ENCODE measurements around the gene CNR2.
"Not testable (repeated sequence)": the region's sequence is repeated elsewhere in the genome, so short reads cannot be mapped to it uniquely, and the experiment has no call there.

The CNR2 gene

DNA sequence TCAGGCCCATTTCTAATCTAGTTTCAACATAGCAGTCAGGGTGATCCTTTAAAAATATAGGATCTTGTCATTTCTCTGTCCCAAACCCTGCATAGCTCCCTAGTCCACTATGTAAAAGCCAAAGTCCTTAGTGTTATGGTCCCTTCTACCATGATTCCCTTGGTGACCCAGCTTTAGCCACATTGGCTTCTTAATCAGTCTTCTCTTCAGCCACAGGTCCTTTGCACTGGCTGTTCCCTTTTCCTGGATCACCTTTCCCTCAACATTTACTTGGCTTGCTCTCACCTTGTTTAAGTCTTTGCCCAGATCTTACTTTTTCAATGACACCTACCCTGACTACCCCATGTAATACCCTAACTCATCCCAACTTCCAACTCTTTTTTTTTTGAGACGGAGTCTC is 33.4 kb downstream of the CNR2 start:
- no peak for DNase-seq

DNA sequence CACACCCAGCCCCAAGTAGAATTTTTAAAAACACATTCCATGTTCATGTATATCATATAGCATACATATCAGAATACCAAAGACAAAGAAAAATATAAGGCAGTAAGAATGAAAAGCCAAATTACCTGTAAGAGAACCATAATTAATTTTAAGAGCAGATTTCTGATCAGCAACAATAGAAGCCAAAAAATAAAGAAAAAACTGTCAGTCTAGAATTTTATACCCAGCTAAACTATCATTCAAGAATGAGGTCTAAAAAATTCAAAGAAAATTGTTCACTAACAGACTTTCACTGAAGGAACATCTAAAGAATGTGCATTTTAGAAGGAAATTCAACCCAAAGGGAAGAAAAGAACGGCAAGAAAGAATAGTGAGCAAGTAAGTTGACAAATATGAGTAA is 34.5 kb downstream of the CNR2 start:
- DNase-seq, result no peak

DNA sequence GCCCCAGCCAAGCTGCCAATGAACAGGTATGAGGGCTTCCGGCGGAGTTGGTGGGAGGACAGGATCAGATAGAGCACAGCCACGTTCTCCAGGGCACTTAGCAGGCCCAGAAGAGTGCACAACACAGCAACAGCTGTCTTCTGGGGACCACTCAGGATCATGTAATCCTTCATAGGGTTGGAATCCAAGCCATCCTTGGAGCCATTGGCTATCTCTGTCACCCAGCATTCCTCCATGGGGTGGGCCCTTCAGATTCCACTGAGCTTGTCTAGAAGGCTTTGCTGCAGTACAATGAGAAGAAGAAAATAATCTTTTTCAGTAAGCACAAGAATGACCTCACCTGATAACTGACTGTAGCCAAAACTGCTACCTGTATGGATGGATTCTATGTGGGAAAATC is 37.8 kb downstream of the CNR2 start:
- DNase-seq, result no peak

DNA sequence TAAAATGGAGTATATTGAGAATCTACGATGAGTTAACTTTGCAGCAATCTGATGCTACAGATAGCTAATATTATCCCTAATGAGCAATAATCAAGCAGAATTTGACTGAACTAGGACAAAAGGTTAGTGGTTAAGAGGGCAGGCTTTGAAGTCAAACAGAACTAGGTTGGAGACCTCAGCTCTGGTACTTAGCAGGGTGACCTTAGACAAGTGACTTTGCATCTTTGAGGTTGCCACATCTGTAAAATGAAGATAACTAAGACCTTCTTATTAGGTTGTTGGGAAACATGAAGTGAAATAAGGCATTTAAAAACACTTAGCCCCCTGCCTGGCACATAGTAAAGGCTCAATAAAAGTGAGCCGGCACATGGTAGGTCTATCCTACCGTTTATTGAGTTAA is 40.7 kb downstream of the CNR2 start:
- DNase-seq, result no peak

DNA sequence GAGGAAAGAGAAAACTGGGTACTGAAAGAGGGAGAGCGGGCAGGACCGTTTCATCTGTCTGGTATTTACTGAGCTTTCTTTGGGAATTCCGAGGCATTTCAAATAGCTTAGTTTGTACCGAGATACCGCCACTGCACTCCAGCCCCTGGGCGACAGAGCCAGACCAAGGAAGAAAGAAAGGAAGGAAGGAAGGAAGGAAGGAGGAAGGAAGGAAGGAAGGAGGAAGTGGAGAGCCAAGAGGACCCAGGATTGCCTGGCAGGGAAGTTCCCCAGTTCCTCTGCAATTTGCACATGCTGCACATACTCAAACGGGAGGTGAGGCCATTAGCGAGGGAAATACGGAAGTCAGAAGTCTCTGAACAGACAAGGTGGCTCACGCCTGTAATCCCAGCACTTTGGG is 44.1 kb downstream of the CNR2 start:
- DNase-seq, result no peak

DNA sequence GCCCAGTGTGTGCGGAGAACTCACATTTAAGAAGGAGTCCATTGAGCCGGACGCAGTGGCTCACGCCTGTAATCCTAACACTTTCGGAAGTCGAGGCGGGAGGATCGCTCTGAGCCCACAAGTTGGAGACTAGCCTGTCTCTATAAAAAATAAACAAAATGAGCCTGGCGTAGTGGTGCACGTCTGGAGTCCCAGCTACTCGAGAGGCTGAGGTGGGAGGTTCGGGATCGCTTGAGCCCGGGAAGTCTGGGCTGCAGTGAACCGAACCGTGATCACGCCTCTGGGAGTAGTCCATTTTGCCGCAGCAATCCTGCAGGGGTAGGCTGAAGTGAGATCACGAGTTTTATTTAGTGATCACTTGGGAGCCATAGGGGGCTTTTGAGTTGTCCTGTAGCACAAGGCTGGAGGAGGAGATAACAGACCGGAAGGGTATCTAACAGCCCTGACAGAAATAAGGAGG is 44.6 kb downstream of the CNR2 start:
- peak; percentile 39 for DNase-seq

DNA sequence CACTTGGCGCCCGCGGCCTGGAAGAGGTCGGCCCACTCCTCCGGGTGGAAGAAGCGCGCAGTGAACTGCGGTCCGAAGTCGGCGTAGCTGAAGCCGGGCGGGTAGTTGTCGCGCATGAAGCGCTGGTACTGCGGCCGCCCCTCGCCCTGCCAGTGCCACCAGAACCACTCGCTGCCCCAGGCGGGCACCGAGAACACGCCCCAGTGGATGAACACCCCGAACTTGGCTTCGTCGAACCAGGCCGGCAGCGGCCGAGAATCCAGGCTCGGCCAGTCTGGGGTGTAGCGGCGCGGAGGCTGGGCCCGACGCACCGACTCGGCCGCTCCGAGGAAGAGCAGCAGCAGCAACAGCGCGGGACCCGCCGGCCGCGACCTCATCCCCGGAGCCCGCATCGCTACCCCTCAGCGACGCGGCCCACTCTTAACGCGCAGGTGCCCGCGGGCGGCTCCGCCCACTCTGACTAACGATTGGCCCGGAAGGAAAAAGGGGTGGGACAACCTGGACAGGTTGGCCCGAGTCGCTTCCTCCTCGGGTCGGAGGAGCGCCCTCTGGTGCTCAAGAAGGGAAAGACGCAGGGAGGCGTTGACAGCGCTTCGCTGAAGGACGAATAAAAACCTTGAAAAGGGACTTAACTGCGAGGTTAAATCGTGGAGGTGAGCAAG is 45.1 kb downstream of the CNR2 start, which contains the start of gene FUCA1:
FUCA1 (minus strand) TSS at position 396 of the 662 bp plus-strand sequence; CDS start at position 392, 4 bp downstream.
- peak; percentile 86 for DNase-seq

DNA sequence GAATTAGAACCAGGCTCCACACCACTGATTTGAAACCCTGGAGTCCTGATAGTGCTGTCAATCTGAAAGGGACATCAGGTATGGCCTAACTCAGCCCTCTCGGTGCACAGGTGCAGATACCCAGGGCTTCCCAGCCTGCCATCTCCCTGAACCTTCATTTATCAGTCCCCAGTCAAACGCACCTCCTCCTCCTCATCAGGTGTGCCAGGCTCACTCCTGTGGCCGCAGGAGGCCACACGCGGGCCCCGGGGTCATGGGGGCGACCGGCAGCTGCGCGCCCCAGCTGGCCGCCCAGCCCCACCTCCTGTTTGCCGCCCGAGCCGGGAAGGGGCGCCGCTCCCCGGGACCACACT is 45.6 kb downstream of the CNR2 start:
- DNase-seq, result no peak

DNA sequence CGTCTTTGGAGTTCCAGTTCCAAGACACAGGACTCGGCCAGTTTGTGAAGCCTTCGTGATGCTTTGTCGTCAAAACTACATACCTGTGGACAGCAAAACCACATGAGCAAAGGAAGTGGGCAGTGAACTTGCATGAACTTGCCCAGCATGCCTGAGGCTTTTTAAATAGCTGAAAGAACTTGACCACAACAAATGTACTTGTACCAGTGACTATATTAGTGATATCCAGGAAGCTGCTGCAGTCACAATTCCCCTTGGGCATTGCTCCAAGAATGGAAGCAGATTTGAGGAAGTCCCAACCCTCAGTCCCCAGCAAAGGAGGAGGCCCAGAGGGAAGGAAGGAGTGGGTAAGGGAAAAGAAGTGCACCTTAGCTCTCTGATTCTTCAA is 47.6 kb downstream of the CNR2 start:
- DNase-seq, result no peak

DNA sequence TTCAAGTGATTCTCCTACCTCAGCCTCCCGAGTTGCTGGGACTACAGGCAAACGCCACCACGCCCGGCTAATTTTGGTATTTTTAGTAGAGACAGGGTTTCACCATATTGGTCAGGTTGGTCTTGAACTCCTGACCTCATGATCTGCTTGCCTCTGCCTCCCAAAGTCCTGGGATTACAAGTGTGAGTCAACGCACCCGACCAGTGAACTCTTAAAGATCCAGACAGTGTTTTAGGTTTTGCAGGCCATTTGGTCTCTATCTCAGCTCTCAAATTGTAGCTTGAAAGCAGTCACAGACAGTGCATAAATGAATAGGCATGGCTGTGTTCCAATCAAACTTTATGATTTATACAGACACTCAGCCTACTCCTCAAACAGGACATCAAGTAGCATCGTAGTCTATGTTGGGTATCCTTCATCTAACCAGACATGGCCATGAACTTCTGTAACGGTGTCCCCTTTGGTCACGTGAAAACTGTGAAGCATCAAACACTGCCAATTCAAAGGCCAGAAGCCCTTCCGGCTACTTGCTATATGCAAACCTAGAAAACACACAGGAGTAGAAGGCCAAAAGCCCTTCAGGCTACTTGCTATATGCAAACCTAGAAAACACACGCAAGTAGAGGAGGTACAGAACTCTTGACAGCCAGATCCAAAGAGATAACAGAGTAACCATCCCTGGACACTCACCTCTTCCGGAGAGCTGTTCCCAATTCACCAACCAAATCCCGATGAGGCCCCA is 48.2 kb downstream of the CNR2 start:
- no peak for DNase-seq

DNA sequence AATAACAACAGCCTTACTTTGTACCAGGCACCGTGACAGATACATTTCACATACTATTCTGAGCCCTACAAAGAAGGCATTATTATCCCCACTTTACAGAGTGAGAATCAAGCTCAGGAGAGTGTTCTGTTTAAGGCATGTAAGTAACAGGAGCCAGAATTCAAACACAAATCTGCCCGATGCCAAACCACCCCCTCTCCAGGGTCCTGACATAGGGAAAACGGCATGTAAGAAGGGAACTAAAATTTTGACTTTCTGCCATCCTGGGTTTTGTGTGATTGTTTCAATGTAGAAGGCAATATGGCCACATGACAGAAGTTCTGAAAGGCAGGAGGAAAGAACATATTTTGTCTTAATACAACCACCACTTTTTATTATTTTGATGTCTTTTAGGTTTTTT is 50.5 kb downstream of the CNR2 start:
- no peak for DNase-seq

DNA sequence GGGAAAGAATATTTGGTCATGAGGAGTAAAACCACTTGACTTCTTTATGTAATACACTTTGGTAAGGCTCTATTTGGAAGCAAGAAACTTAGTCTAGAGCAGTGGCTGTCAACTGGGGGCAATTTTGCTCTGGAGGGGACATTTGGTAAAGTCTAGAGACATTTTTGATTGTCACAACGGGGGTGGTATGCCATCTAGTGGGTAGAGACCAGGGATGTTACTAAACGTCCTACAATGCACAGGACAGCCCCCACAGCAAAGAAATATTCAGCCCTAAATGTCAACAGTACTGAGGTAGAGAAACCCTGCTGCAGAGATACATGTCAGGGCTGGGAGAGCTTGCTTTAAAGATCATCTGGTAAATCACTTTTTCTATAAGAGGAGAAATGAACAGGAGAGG is 58.6 kb downstream of the CNR2 start:
- peak; percentile 1 for DNase-seq

DNA sequence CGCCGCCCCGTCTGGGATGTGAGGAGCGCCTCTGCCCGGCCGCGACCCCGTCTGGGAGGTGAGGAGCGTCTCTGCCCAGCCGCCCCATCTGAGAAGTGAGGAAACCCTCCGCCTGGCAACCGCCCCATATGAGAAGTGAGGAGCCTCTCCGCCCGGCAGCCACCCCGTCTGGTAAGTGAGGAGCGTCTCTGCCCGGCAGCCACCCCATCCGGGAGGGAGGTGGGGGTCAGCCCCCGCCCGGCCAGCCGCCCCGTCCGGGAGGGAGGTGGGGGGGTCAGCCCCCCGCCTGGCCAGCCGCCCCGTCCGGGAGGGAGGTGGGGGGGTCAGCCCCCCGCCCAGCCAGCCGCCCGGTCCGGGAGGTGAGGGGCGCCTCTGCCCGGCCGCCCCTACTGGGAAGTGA is 60.0 kb downstream of the CNR2 start:
- DNase-seq, result not testable (repeated sequence)

DNA sequence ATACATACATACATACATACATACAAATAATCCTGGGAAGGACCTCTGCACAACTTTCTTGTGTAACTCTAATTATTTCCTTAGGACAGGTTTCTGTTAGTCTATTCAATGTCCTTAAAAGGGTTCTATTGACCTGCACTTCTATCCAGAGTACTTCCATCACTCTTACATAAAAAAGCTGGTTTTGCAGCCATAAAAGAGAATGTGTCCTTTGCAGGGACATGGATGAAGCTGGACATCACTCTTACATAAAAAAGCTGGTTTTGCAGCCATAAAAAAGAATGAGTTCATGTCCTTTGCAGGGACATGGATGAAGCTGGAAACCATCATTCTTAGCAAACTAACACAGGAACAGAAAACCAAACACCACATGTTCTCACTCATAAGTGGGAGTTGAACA is 61.8 kb downstream of the CNR2 start:
- not testable (repeated sequence) for DNase-seq

DNA sequence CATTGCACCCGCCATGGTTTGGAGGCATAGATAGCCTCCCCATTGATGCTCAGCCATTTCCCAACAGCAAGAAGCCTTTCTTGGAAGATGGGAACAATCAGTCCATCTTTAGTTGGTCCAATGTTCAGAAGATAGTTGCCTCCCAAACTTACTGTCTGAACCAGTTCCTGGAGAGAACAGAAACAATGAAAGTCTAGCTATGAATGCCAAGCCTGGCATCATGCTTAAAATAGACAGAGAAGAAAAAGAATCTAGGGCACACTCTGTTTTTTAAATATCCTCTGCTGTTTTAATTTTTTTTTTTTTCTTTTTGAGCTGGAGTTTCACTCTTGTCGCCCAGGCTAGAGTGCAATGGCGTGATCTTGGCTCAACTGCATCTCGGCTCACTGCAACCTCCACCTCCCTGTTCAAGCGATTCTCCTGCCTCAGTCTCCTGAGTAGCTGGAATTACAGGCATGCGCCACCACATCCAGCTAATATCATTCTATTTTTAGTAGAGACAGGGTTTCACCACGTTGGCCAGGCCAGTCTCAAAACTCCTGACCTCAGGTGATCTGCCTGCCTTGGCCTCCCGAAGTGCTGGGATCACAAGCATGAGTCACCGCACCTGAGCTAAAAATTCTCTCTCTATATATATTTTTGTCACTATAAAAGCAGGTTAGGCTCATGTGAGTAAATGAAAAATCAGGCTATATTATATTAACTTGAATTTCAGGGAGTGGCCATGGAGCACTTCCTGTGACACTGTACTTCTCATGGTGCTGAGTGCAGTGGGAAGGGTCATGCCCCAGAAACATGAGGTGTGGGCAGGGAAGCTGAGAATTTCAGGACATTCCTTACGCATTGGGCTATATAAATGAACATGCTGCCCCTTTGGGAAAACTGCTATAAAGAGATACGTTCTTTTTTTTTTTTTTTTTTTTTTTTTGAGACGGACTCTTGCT is 64.2 kb downstream of the CNR2 start:
- DNase-seq, result no peak

DNA sequence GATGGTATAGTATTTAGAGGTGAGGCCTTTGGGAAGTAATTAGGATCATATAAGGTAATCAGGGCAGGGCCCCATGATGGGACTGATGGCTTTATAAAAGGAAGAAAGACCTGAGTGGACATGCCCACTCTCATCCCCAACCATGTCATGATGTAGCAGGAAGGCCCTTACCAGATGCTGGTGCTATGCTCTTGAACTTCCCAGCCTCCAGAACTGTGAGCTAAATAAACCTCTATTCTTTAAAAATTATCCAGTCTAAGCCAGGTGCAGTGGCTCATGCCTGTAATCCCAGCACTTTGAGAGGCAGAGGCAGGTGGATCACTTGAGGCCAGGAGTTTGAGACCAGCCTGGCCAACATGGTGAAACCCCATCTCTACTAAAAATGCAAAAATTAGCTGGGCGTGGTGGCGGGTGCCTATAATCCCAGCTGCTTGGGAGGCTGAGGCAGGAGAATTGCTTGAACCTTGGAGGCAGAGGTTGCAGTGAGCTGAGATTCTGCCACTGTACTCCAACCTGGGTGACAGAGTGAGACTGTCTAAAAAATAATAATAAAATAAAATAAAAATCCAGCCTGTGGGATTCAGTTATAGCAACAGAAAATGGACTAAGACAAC is 65.6 kb downstream of the CNR2 start:
- DNase-seq, result not testable (repeated sequence)

DNA sequence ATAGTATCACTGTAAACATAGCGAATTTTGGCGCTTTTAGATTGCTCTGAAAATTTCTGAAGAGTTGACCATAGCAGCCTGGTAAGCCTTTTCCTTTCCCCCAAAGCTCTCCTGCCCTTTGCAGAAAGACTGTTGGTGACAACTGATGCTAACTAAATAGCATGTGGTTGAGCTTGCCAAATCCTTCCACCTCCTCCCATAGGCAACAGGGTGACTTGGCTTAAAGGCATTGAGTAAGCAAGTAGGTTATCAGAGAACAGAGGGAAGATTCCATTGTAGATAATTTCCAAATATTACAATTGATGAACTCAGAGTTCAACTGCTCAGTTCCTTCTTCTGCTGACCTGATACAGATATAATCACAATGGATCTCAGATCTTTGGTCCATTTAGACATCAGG is 68.0 kb downstream of the CNR2 start:
- no peak for DNase-seq

DNA sequence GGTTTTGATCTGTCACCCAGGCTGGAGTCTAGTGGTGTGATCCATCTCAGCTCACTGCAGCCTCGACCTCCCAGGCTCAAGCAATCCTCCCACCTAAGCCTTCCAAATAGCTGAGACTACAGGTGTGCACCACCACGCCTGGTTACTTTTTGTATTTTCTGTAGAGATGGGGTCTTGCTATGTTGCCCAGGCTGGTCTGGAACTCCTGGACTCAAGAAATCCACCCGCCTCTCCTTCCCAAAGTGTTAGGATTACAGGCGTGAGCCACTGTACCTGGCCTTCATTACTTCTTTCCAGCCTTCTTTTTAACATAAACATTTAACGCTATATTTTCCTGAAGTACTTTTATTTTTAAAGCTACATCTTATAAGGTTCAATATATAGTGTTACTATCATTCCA is 69.5 kb downstream of the CNR2 start:
- no peak for DNase-seq

DNA sequence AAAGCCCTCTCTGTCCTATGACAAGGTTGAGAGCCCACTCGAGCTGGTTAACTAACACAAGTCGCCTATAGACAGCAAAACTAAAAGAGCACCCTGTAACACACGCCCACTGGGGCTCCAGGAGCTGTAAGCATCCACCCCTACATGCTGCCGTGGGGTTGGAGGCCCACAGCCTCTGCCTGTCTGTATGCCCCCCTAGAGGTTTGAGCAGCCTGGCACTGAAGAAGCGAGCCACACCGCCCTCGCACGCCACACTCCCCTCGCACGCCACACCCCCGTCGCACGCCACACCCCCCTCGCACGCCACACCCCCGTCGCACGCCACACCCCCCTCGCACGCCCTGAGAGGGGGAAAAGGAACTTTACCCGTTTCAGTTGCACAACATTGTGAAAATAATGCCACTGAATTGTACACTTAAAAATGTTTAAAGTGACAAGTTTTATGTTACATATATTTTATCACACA is 74.7 kb downstream of the CNR2 start:
- DNase-seq, result peak; percentile 24

DNA sequence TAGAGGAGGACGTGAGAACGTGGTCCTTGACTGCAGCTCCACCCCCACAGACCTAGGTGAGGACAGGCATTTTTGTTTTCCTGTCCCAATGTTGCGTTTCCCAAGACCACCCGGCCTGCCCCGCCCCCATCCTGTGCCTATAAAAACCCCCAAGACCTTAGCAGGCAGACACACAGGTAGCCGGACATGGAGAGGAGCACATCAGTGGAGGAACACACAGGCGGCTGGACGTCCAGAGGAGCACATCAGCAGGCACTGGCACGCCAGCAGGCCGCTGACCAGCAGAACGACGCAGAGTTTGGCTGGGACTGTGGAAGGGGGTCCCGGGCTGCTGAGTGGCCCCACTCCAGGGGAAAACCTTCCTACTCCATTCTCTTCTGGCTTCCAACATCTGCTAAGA is 75.3 kb downstream of the CNR2 start:
- no peak for DNase-seq

DNA sequence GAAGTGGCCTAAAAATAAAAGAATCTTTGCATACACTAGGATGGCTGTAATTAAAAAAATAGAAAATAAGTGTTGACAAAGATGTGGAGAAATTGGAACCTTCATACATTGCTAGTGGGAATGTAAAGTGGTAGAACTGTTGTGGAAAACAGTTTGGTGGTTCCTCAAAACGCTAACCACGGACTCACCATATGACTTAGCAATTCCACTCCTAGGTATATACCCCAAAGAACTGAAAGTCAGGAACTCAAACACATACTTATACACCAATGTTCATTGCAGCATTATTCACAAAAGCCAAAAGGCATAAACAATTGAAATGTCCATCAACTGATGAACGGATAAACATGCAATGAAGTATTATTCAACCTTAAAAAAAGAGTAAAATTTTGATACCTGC is 77.1 kb downstream of the CNR2 start:
- DNase-seq, result no peak

DNA sequence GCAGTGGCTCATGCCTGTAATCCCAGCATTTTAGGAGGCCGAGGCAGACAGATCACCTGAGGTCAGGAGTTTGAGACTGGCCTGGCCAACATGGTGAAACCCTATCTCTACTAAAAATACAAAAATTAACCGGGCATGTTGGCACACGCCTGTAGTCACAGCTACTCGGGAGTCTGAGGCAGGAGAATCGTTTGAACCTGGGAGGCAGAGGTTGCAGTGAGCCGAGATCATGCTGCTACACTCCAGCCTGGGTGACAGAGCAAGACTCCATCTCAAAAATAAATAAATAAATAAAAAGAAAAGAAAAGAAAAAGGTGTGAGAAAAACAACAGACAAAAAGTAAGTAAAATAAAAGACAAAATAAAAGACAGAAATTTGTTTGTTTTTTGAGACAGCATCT is 79.0 kb downstream of the CNR2 start:
- not testable (repeated sequence) for DNase-seq

DNA sequence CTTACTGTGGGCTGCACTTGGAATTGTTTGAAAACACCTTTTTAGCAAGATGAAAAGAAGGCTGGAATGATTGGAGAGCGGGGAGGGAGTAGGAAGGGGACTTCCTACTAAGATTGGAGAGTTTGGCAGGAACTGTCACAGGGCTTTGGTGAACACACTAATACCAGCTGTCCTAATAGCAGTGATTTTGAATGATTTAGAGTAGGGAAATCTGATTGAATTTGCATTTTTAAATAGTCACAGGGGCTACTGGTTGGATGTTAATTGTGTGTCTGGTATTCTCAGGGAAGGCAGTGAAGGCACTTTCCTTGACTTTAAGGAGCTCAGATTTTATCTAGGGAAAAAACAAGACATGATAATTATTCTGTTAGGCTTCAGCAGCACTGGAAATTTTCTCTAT is 85.4 kb downstream of the CNR2 start:
- no peak for DNase-seq
